Smooth muscle cell of the umbilical artery (primary cell): Measurements from ENCODE around the gene XPR1. TPM values are rescaled to one million over a fixed set of nuclear protein-coding genes. Genes with fewer than 3 reads are reported as not detected.

Source experiments
- total RNA-seq: library from RNA; depleted of rRNA; stranded (reverse); fragments of >200 nt; gene quantifications from 2 replicates; pipeline ENCODE4 v1.2.3, GENCODE V29; 2014

The XPR1 gene
- 18.4 and 23.9 TPM in 2 replicates for total RNA-seq

DNA sequence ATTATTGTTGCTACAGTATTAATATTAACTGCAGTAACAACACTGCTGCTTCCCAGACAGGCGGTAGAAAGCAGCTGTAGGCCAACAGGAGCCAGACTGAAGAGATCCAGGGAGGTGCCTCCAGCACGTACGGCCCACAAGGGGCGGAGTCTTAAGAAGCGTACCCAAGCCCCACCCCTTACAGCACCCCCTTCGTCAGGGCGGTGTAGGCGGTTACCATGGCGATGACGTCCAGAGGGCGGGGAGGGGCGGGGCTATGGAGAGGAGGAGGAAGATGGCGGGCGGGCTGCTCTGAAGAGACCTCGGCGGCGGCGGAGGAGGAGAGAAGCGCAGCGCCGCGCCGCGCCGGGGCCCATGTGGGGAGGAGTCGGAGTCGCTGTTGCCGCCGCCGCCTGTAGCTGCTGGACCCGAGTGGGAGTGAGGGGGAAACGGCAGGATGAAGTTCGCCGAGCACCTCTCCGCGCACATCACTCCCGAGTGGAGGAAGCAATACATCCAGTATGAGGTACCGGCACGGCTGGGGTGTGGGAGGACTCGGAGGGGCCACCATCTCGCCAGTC, at the start of gene XPR1:
XPR1 (plus strand) TSS at position 257 of the 560 bp plus-strand sequence; CDS start at position 437, 180 bp downstream.

DNA sequence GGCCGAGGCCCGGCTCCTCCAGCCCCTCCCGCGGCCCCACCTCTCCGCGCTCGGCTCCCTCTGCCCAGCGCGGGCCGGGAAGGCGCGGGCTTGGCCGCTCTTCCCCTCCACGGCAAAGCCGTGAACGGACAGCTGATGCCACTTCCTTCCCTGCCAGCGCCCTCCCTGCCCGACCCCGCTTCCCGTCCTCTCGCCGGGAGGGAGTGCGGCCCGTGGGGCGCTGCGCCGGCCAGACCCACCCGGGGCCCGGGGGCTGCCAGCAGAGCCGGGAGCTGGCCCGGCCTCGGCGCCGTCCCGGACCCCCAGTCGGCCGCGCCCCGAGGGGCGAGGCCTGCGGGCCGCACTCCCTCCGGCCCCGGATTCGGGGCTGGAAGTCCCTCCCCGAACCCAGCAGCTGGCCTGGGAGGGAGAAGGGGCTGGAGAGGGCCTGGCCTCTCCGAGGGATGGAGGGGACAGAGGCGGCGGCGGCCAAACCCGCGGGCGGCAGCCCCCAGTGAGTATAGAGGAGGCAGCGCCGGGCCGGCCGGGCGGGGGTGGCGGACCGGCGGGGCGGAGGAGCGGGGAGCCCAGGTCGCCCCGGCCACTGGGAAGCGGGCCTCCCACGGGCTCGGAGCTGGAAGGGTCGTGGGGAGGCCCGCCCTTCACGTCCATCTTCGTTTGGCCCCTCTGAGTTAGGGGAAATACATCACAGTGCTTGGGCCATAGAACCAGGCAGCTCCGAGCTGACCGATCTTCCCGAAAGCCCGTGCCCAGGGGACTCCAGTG, 281.2 kb downstream of the XPR1 start, which contains the start of gene KIAA1614:
KIAA1614 (plus strand) TSS at position 97 of the 765 bp plus-strand sequence; CDS start at position 444, 347 bp downstream.

Other genes with a start within 250 kb of the XPR1 start
- 39.9 and 47.2 TPM in 2 replicates for gene ACBD6, start 129.4 kb upstream of the XPR1 start, total RNA-seq
- not detected in 2 replicates for gene OVAAL, start 73.1 kb upstream of the XPR1 start, total RNA-seq